Gastroesophageal sphincter (tissue), 4 donors: Measurements from ENCODE around the gene VPS51. TPM values are rescaled to one million over a fixed set of nuclear protein-coding genes. Genes with fewer than 3 reads are reported as not detected.

Source experiments
- ATAC-seq: fragments of 150-250 bp; one replicate; pipeline ENCODE4 v1.9.1; 2016; ENCODE audit warnings: mild to moderate bottlenecking, moderate library complexity
- H3K27ac ChIP-seq, 4 donors: fragments of 200-600 bp; sonication (generic) in 3 of 4; 1 replicate in 3 of 4; 2 replicates in 1 of 4; pipeline ENCODE4 v1.5.1; 2016 to 2019
- H3K27me3 ChIP-seq: fragments of 200-600 bp; sonication (generic); one replicate; pipeline ENCODE4 v1.5.1; 2019
- H3K36me3 ChIP-seq, 2 donors: fragments of 200-600 bp; sonication (generic); one replicate each; pipeline ENCODE4 v1.5.1; 2019; ENCODE audit warnings: control low read depth in 1 of 2
- H3K4me1 ChIP-seq, 3 donors: fragments of 200-600 bp; sonication (generic); 1 replicate in 2 of 3; 2 replicates in 1 of 3; pipeline ENCODE4 v1.5.1; 2016 to 2019; ENCODE audit warnings: control low read depth in 2 of 3
- H3K4me3 ChIP-seq, 2 donors: fragments of 200-600 bp; sonication (generic); one replicate each; pipeline ENCODE4 v1.5.1; 2019; ENCODE audit warnings: mild to moderate bottlenecking in 1 of 2, moderate library complexity in 1 of 2
- H3K9me3 ChIP-seq, 3 donors: fragments of 200-600 bp; sonication (generic); one replicate each; pipeline ENCODE4 v1.5.1; 2017 to 2019; ENCODE audit warnings: control low read depth in 2 of 3
- CTCF ChIP-seq, 4 experiments: fragments of 200-600 bp in 2 of 4; fragments of 450-650 bp in 2 of 4; sonication (generic) in 1 of 4; IDR thresholded peaks; one replicate each; pipeline ENCODE4 v1.5.1; 2017 to 2019; ENCODE audit warnings: antibody characterized with exemption in 4 of 4, mild to moderate bottlenecking in 2 of 4, moderate library complexity in 2 of 4
- EP300 ChIP-seq: sonication (generic); formaldehyde crosslinking; IDR thresholded peaks from one replicate; pipeline ENCODE4 v1.6.1; 2017; ENCODE audit warnings: antibody characterized with exemption, mild to moderate bottlenecking
- POLR2A ChIP-seq, 2 donors: fragments of 450-650 bp; IDR thresholded peaks; one replicate each; pipeline ENCODE4 v1.6.1; 2017; ENCODE audit warnings: antibody characterized with exemption in 2 of 2, mild to moderate bottlenecking in 2 of 2, moderate library complexity in 1 of 2
- POLR2AphosphoS5 ChIP-seq: sonication (generic); formaldehyde crosslinking; IDR thresholded peaks from one replicate; pipeline ENCODE4 v1.6.1; 2017; ENCODE audit warnings: antibody characterized with exemption
- WGBS, 2 donors: methylation state at CpG; one replicate each; pipeline ENCODE4 v1.1.5; 2018; ENCODE audit warnings: low coverage in 1 of 2; 5-methylcytosine and 5-hydroxymethylcytosine counted together
- total RNA-seq, 4 donors: library from RNA; depleted of rRNA; stranded (reverse); fragments of >200 nt; gene quantifications; one replicate each; pipeline ENCODE4 v1.1.0, GENCODE V29; 2016

VPS51 gene
- total RNA-seq, 4 donors from 2014 or later: 374 to 526 (median 407) TPM

- Histone ChIP-seq H3K27me3 (peaks cover under 1% of the 10 kb centered on the region), H3K36me3 (no peaks in the 10 kb centered on the region), H3K4me3 (no peak overlapping the region), H3K9me3 (no peaks in the 10 kb centered on the region), H3K4me1 (peaks cover 0 to 7% (median 0%) of the 10 kb centered on the region in 3 donors), H3K27ac (no peak overlapping the region)
- no peak for TF ChIP-seq POLR2A (IDR thresholded peaks at IDR 0.05)
- no peak for TF ChIP-seq POLR2AphosphoS5
- TF ChIP-seq CTCF (IDR thresholded peaks at IDR 0.05): no peak
- TF ChIP-seq EP300: no peak
- ATAC-seq: no peak
- 50 to 60% methylated on average over 2 of the region's 2 CpGs for WGBS, 2 donors
Observed at GRCh38 chr11:65152122-65152521, 56.1 kb downstream of the VPS51 start.

GRCh38 chr11:65156256-65156655 is 60.2 kb downstream of the VPS51 start:
- no peaks in the 10 kb centered on the region for H3K9me3 ChIP-seq
- H3K4me1 ChIP-seq: no peaks in the 10 kb centered on the region
- H3K27me3 ChIP-seq: no peaks in the 10 kb centered on the region
- no peak overlapping the region for H3K4me3 ChIP-seq
- no peak for ATAC-seq
- WGBS, 2 donors: 90 to 100% methylated on average over 1 to 3 of the region's 3 CpGs
- no peaks in the 10 kb centered on the region for H3K36me3 ChIP-seq
- TF ChIP-seq CTCF (IDR thresholded peaks at IDR 0.05): no peak
- TF ChIP-seq EP300: no peak
- TF ChIP-seq POLR2A (IDR thresholded peaks at IDR 0.05): no peak
- no peak for TF ChIP-seq POLR2AphosphoS5
- no peak overlapping the region for H3K27ac ChIP-seq

GRCh38 chr11:65156926-65157325 is 60.9 kb downstream of the VPS51 start:
- no peaks in the 10 kb centered on the region for H3K27me3 ChIP-seq
- no peak overlapping the region for H3K27ac ChIP-seq
- no peak for TF ChIP-seq CTCF (IDR thresholded peaks at IDR 0.05)
- no peak for TF ChIP-seq POLR2A (IDR thresholded peaks at IDR 0.05)
- TF ChIP-seq EP300: no peak
- no peak for TF ChIP-seq POLR2AphosphoS5
- H3K36me3 ChIP-seq: no peaks in the 10 kb centered on the region
- no peaks in the 10 kb centered on the region for H3K4me1 ChIP-seq
- 100% methylated on average over 2 of the region's 3 CpGs; no CpG with 5 or more reads in 1 of the 2 donors for WGBS, 2 donors
- H3K4me3 ChIP-seq: no peak overlapping the region
- no peak for ATAC-seq
- no peaks in the 10 kb centered on the region for H3K9me3 ChIP-seq

GRCh38 chr11:65157336-65157735 is 61.3 kb downstream of the VPS51 start:
- H3K27me3 ChIP-seq: no peaks in the 10 kb centered on the region
- H3K36me3 ChIP-seq: no peaks in the 10 kb centered on the region
- H3K27ac ChIP-seq: no peak overlapping the region
- ATAC-seq: no peak
- 49 to 60% methylated on average over 2 to 3 of the region's 3 CpGs for WGBS, 2 donors
- no peak overlapping the region for H3K4me3 ChIP-seq
- H3K4me1 ChIP-seq: no peaks in the 10 kb centered on the region
- H3K9me3 ChIP-seq: no peaks in the 10 kb centered on the region
- TF ChIP-seq EP300 (no peak), CTCF (IDR thresholded peaks at IDR 0.05) (no peak)

- Histone ChIP-seq H3K4me1 (no peaks in the 10 kb centered on the region), H3K4me3 (no peak overlapping the region), H3K27me3 (no peaks in the 10 kb centered on the region), H3K27ac (no peak overlapping the region), H3K9me3 (no peaks in the 10 kb centered on the region), H3K36me3 (no peaks in the 10 kb centered on the region)
- TF ChIP-seq EP300: no peak
- TF ChIP-seq CTCF (IDR thresholded peaks at IDR 0.05): no peak
- no peak for TF ChIP-seq POLR2AphosphoS5
- no peak for TF ChIP-seq POLR2A (IDR thresholded peaks at IDR 0.05)
- no peak for ATAC-seq
- 61 to 65% methylated on average over 4 to 5 of the region's 5 CpGs for WGBS, 2 donors
Observed at GRCh38 chr11:65159012-65159411, 63.0 kb downstream of the VPS51 start.
